ENCODE data around the gene CHMP4B.

GRCh38 chr20:33766686-33767085 is 44.5 kb upstream of the CHMP4B start:
- TF ChIP-seq CTCF (IDR thresholded peaks at IDR 0.05) (no peak), POLR2A (IDR thresholded peaks at IDR 0.05) (no peak), POLR2AphosphoS5 (IDR thresholded peaks at IDR 0.05) (no peak)
